Osteoblast (primary cell): ENCODE results near the gene HSD3B2. TPM values are rescaled to one million over a fixed set of nuclear protein-coding genes. Genes with fewer than 3 reads are reported as not detected.

ENCODE experiments used
- DNase-seq: peaks from one replicate; pipeline ENCODE4 v3.0.0; 2011; ENCODE audit warnings: low spot score, mixed read lengths; ENCODE audit not compliant: insufficient read length; ENCODE audit errors: missing footprints
- H2AFZ ChIP-seq: 2 replicates; pipeline ENCODE4 v1.6.0; 2011; ENCODE audit warnings: mild to moderate bottlenecking, low read length
- H3K27ac ChIP-seq: 2 replicates; pipeline ENCODE4 v1.5.1; 2011; ENCODE audit warnings: mild to moderate bottlenecking, low read depth, low read length, moderate library complexity
- H3K27me3 ChIP-seq: 2 replicates; pipeline ENCODE4 v1.6.0; 2012; ENCODE audit warnings: mild to moderate bottlenecking, control low read depth, inconsistent platforms, low read length, moderate library complexity; ENCODE audit not compliant: insufficient read depth
- H3K36me3 ChIP-seq: 2 replicates; pipeline ENCODE4 v1.5.1; 2011; ENCODE audit warnings: mild to moderate bottlenecking, low read length, control low read depth, moderate library complexity; ENCODE audit not compliant: insufficient read depth
- H3K4me1 ChIP-seq: 2 replicates; pipeline ENCODE4 v1.5.1; 2011; ENCODE audit warnings: mild to moderate bottlenecking, low read length, control low read depth, moderate library complexity; ENCODE audit not compliant: insufficient read depth
- H3K4me2 ChIP-seq: 2 replicates; pipeline ENCODE4 v1.6.0; 2011; ENCODE audit warnings: mild to moderate bottlenecking, low read length; ENCODE audit not compliant: insufficient read depth
- H3K4me3 ChIP-seq: fragments of 200-600 bp; sonication (generic); 3 replicates; pipeline ENCODE4 v1.5.1; 2012; ENCODE audit warnings: mild to moderate bottlenecking, low read length, inconsistent platforms; ENCODE audit not compliant: insufficient read depth
- H3K79me2 ChIP-seq: 2 replicates; pipeline ENCODE4 v1.6.0; 2012; ENCODE audit warnings: mild to moderate bottlenecking, low read length, control low read depth, inconsistent platforms; ENCODE audit not compliant: insufficient read depth
- H3K9me3 ChIP-seq: 2 replicates; pipeline ENCODE4 v1.5.1; 2011; ENCODE audit warnings: low read depth, low read length, control low read depth
- H4K20me1 ChIP-seq: 2 replicates; pipeline ENCODE4 v1.6.0; 2012; ENCODE audit warnings: mild to moderate bottlenecking, low read length, control low read depth; ENCODE audit not compliant: insufficient read depth
- total RNA-seq: library from RNA; depleted of rRNA; stranded (reverse); fragments of >200 nt; gene quantifications from 2 replicates; pipeline ENCODE4 v1.2.3, GENCODE V29; 2012
- TF ChIP-seq, protein P1 (sequence below): IDR thresholded peaks from 2 replicates; pipeline ENCODE4 v1.5.1; 2011; ENCODE audit warnings: mild to moderate bottlenecking, low read depth, low read length, moderate library complexity; ENCODE audit errors: extremely low read depth

Gene HSD3B2
- total RNA-seq, 1 donor, result not detected

DNA sequence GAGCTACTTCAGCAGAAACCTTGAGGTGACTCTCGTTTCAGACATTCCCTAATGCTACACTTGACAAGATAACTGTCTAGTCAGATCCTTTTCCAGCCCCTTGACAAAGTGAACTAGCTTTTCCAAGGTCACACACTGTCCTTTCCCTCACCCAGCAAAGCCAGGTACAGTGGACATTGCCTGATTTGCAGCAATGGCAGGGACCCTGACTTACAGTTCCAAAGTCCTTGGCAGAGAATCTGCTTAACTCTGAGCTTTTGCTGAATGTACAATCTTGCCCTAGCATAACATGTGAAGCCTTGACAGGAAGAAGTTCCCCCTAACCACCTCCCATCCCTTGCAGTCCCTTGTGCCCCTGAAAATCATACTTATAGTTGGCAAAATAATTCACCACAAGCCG is 37.1 kb downstream of the HSD3B2 start:
- Histone ChIP-seq H3K79me2 (no peaks in the 10 kb centered on the region), H3K27ac (no peak overlapping the region), H3K27me3 (peaks cover 53% of the 10 kb centered on the region), H3K4me3 (no peak overlapping the region), H3K36me3 (no peaks in the 10 kb centered on the region), H3K9me3 (no peaks in the 10 kb centered on the region), H3K4me2 (no peak overlapping the region), H4K20me1 (no peaks in the 10 kb centered on the region), H2AFZ (no peak overlapping the region), H3K4me1 (peaks cover 7% of the 10 kb centered on the region)
- DNase-seq, result no peak
- TF ChIP-seq, protein P1, sequence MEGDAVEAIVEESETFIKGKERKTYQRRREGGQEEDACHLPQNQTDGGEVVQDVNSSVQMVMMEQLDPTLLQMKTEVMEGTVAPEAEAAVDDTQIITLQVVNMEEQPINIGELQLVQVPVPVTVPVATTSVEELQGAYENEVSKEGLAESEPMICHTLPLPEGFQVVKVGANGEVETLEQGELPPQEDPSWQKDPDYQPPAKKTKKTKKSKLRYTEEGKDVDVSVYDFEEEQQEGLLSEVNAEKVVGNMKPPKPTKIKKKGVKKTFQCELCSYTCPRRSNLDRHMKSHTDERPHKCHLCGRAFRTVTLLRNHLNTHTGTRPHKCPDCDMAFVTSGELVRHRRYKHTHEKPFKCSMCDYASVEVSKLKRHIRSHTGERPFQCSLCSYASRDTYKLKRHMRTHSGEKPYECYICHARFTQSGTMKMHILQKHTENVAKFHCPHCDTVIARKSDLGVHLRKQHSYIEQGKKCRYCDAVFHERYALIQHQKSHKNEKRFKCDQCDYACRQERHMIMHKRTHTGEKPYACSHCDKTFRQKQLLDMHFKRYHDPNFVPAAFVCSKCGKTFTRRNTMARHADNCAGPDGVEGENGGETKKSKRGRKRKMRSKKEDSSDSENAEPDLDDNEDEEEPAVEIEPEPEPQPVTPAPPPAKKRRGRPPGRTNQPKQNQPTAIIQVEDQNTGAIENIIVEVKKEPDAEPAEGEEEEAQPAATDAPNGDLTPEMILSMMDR, result no peak

DNA sequence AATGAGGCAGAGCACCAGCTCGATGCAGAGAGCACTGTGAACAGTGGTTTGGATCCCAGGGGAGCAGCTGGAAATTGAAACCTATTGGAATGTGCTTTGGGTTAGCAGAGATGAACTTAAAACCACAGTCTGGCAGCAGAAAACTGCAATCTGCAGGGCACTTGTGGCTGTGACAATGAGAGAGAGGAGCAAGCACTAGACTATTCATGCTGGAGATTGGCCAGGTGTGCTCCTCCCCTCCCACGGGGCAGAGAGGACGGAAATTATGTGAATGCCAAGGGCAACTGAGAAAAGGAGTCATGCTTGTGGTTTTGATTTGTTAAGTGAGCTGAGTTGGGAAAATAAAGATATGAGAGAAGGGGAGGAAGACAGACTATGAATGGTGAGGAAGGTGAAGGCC is 38.1 kb downstream of the HSD3B2 start:
- Histone ChIP-seq H3K79me2 (no peaks in the 10 kb centered on the region), H3K4me3 (no peak overlapping the region), H3K27ac (no peak overlapping the region), H2AFZ (no peak overlapping the region), H3K27me3 (peaks cover 57% of the 10 kb centered on the region), H3K36me3 (no peaks in the 10 kb centered on the region), H4K20me1 (no peaks in the 10 kb centered on the region), H3K4me1 (peaks cover 7% of the 10 kb centered on the region), H3K4me2 (peak overlapping the region; percentile 23), H3K9me3 (no peaks in the 10 kb centered on the region)
- TF ChIP-seq, protein P1, result no peak
- DNase-seq, result no peak

DNA sequence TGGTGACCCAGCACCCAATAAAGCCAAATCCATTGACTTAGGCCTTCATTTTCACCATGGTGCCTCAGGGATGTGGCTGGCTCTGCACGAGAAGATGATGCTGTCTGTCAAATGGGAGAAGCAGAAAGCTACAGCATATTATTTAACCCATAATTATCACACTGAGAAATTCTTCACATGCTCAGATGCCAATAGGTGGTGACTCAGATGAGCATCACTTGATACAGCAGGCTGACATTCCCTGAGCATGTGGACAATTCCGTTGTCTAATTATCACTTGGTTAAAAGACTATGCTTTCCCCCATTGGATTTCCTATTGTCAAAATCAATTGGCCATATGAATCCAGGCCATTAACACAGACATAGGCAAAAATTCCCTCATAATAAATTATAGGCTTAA is 48.0 kb downstream of the HSD3B2 start:
- no peak overlapping the region for H3K4me3 ChIP-seq
- no peaks in the 10 kb centered on the region for H3K9me3 ChIP-seq
- no peaks in the 10 kb centered on the region for H3K4me1 ChIP-seq
- H3K4me2 ChIP-seq, result no peak overlapping the region
- H3K27ac ChIP-seq, result no peak overlapping the region
- no peaks in the 10 kb centered on the region for H3K36me3 ChIP-seq
- H3K27me3 ChIP-seq, result peaks cover 7% of the 10 kb centered on the region
- H2AFZ ChIP-seq, result no peak overlapping the region
- no peaks in the 10 kb centered on the region for H4K20me1 ChIP-seq
- DNase-seq, result no peak
- TF ChIP-seq, protein P1, result no peak
- no peaks in the 10 kb centered on the region for H3K79me2 ChIP-seq

DNA sequence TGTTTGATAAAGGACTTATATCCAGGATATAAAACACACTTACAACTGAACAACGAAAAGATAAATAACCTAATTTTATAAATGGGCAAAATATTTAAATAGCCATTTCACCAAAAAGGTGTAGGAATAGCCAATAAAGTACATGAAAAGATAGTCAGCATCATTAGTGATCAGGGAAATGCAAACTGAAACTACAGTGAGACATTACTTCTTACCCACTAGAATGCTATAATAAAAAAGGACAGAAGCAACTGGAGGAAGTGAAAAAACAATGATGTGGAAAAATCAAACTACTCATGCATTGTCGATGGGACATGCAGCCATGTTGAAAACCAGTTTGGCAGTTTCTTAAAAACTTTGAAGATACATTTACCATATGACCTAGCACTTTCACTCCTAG is 48.6 kb downstream of the HSD3B2 start:
- Histone ChIP-seq H3K36me3 (no peaks in the 10 kb centered on the region), H4K20me1 (no peaks in the 10 kb centered on the region), H3K4me1 (no peaks in the 10 kb centered on the region), H3K4me3 (no peak overlapping the region), H3K4me2 (no peak overlapping the region), H3K9me3 (no peaks in the 10 kb centered on the region), H3K27me3 (peaks cover 4% of the 10 kb centered on the region), H3K79me2 (no peaks in the 10 kb centered on the region), H2AFZ (no peak overlapping the region), H3K27ac (no peak overlapping the region)
- TF ChIP-seq, protein P1, result no peak
- no peak for DNase-seq
